SH-SY5Y (cell line): Measurements from ENCODE around the gene SCGB2B2.

Experiments used
- GATA2 ChIP-seq: IDR thresholded peaks from 2 replicates; pipeline ENCODE4 v1.6.1; 2011; ENCODE audit warnings: mild to moderate bottlenecking, low read depth, low read length
- GATA3 ChIP-seq: IDR thresholded peaks from 2 replicates; pipeline ENCODE4 v1.6.1; 2011; ENCODE audit warnings: low read depth, mild to moderate bottlenecking, low read length, moderate library complexity

DNA sequence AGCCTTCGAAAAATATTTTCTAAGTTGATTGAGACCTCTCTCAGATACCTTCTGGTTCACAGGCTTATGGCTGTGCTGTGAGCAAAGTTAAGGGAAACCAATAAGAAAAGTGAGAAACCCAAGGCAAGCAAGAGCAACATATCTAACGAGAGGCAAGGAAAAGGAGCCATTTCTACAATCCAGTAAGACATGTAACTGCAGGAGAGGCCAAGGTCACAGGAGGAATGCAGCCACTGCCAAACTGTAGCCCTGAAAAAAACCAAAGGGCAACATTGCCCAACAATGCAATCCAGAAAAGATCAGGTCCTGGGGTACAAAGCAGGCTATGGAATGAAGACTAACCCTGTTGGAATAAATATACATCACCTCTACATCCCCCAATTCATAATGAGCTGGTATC lies 21.3 kb downstream of the SCGB2B2 start:
- TF ChIP-seq GATA2 (no peak), GATA3 (no peak)
